ENCODE data around the gene CYP4A22. TPM values are rescaled to one million over a fixed set of nuclear protein-coding genes. Genes with fewer than 3 reads are reported as not detected.
"Not testable (repeated sequence)": the region's sequence is repeated elsewhere in the genome, so short reads cannot be mapped to it uniquely, and the experiment has no call there.

CYP4A22 gene
- total and polyA plus RNA-seq, 2 donors (not counting 3 experiments of a cell fraction or from before 2014, with no cell fraction given), result not detected

DNA sequence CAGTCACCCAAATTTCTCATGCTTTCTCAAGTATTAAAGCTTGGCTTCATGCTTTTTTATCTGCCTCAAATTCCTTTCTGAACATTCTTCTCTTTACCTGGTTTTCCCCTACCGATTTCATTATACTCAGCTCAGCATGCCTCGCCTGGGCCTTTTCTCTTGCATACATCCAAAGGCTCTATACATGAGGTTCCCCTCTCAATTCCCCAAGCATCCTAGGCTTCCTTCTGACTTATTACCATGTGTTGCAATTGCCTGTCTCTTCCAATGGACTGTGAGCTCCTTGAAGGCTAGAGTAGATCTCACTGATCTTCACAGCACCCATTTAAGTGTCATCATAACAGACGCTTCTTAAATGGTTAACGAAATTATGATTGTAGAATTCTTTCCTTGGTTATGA lies 24.1 kb upstream of the CYP4A22 start:
- no peaks in the 10 kb centered on the region for H3K79me2 ChIP-seq (ENCODE audit: control insufficient read depth, insufficient read depth, low read length)
- FAIRE-seq (no peak), DNase-seq (ENCODE audit: low read depth, low spot score) (no peak)
- no peak for TF ChIP-seq MYC (IDR thresholded peaks at IDR 0.05; ENCODE audit: low read depth, low read length)
- no peak for TF ChIP-seq GATA2 (IDR thresholded peaks at IDR 0.05; ENCODE audit: insufficient read depth, insufficient read length, low read depth, low read length)
- no peak for TF ChIP-seq FOS (IDR thresholded peaks at IDR 0.05; ENCODE audit: borderline replicate concordance, insufficient read depth, low read length)
- TF ChIP-seq, protein P1, sequence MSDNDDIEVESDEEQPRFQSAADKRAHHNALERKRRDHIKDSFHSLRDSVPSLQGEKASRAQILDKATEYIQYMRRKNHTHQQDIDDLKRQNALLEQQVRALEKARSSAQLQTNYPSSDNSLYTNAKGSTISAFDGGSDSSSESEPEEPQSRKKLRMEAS (IDR thresholded peaks at IDR 0.05; ENCODE audit: insufficient read depth, insufficient read length), result no peak
- no peak for TF ChIP-seq JUN (IDR thresholded peaks at IDR 0.05; ENCODE audit: borderline replicate concordance, insufficient read depth, insufficient read length, low read depth)
- TF ChIP-seq POLR2AphosphoS5 (IDR thresholded peaks at IDR 0.05; ENCODE audit: insufficient read depth, low read depth, low read length), result no peak
- TF ChIP-seq POLR2A (IDR thresholded peaks at IDR 0.05; ENCODE audit: low read depth, low read length), result no peak
- TF ChIP-seq, protein P2, sequence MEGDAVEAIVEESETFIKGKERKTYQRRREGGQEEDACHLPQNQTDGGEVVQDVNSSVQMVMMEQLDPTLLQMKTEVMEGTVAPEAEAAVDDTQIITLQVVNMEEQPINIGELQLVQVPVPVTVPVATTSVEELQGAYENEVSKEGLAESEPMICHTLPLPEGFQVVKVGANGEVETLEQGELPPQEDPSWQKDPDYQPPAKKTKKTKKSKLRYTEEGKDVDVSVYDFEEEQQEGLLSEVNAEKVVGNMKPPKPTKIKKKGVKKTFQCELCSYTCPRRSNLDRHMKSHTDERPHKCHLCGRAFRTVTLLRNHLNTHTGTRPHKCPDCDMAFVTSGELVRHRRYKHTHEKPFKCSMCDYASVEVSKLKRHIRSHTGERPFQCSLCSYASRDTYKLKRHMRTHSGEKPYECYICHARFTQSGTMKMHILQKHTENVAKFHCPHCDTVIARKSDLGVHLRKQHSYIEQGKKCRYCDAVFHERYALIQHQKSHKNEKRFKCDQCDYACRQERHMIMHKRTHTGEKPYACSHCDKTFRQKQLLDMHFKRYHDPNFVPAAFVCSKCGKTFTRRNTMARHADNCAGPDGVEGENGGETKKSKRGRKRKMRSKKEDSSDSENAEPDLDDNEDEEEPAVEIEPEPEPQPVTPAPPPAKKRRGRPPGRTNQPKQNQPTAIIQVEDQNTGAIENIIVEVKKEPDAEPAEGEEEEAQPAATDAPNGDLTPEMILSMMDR (IDR thresholded peaks at IDR 0.05; ENCODE audit: extremely low read depth in 1 of 2, insufficient read depth in 1 of 2, low read depth in 1 of 2, low read length in 2 of 2), result no peak
- no peak for TF ChIP-seq EZH2 (IDR thresholded peaks at IDR 0.05; ENCODE audit: borderline replicate concordance, low read depth, low read length, severe bottlenecking)
- H3K9me1 ChIP-seq (replicated peaks; ENCODE audit: control insufficient read depth, extremely low read depth, insufficient read depth, low read length), result no peaks in the 10 kb centered on the region
- H3K27me3 ChIP-seq (ENCODE audit: control insufficient read depth in 2 of 2, insufficient read depth in 2 of 2, low read length in 2 of 2), result no peaks in the 10 kb centered on the region
- no peak overlapping the region for H2AFZ ChIP-seq (ENCODE audit: low read depth, low read length)
- H3K27ac ChIP-seq (ENCODE audit: insufficient read depth, low read depth, low read length), result no peak overlapping the region
- peaks cover 4% of the 10 kb centered on the region for H3K4me1 ChIP-seq (ENCODE audit: control insufficient read depth, extremely low read depth, insufficient read depth, low read length)
- CTCF ChIA-PET, result no interaction called here
- H3K4me2 ChIP-seq (ENCODE audit: insufficient read depth, low read length), result no peak overlapping the region
- intact Hi-C loops (cut with micrococcal nuclease), result no loop called here
- POLR2A ChIA-PET, result no interaction called here
- no peaks in the 10 kb centered on the region for H4K20me1 ChIP-seq (replicated peaks; ENCODE audit: control insufficient read depth, extremely low read depth, insufficient read depth, low read length)
- no peak overlapping the region for H3K9ac ChIP-seq (replicated peaks; ENCODE audit: extremely low read depth, insufficient read depth, low read length)
- no peaks in the 10 kb centered on the region for H3K36me3 ChIP-seq (ENCODE audit: control insufficient read depth in 2 of 2, extremely low read depth in 1 of 2, insufficient read depth in 2 of 2, low read length in 2 of 2)
- dilution Hi-C loops (cut with MboI; ENCODE audit: extremely low pct_ligation_motif_present, low sequenced_read_pairs), result no loop called here
- no TSS peak for BruUV-seq (replicated peaks)
- no peak overlapping the region for H3K4me3 ChIP-seq (replicated peaks in 1 of 3; ENCODE audit: insufficient read depth in 1 of 3, low read depth in 1 of 3, low read length in 3 of 3)
- H3K9me3 ChIP-seq (replicated peaks; ENCODE audit: control insufficient read depth, insufficient read depth, low read length), result no peaks in the 10 kb centered on the region

DNA sequence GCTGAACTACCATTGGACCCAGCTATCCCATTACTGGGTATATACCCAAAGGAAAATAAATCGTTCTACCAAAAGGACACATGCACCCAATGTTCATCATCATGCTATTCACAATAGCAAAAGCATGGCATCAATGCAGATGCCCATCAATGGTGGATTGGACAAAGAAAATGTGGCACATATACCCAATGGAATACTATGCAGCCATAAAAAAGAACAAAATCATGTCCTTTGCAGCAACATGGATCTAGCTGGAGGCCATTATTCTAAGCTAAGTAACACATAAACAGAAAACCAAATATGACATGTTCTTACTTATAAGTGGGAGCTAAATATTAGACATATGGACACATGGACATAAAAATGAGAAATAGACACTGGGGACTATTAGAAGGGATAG lies 16.2 kb upstream of the CYP4A22 start:
- H3K4me2 ChIP-seq (ENCODE audit: insufficient read depth, low read length); H3K4me3 ChIP-seq (replicated peaks in 1 of 3; ENCODE audit: insufficient read depth in 1 of 3, low read depth in 1 of 3, low read length in 3 of 3); DNase-seq (ENCODE audit: low read depth, low spot score); intact Hi-C loops (cut with micrococcal nuclease); H3K79me2 ChIP-seq (ENCODE audit: control insufficient read depth, insufficient read depth, low read length); CTCF ChIA-PET; dilution Hi-C loops (cut with MboI; ENCODE audit: extremely low pct_ligation_motif_present, low sequenced_read_pairs); H3K4me1 ChIP-seq (ENCODE audit: control insufficient read depth, extremely low read depth, insufficient read depth, low read length); BruUV-seq (replicated peaks); H3K27ac ChIP-seq (ENCODE audit: insufficient read depth, low read depth, low read length); H3K36me3 ChIP-seq (ENCODE audit: control insufficient read depth in 2 of 2, extremely low read depth in 1 of 2, insufficient read depth in 2 of 2, low read length in 2 of 2); FAIRE-seq; H3K9ac ChIP-seq (replicated peaks; ENCODE audit: extremely low read depth, insufficient read depth, low read length); H4K20me1 ChIP-seq (replicated peaks; ENCODE audit: control insufficient read depth, extremely low read depth, insufficient read depth, low read length); H3K9me1 ChIP-seq (replicated peaks; ENCODE audit: control insufficient read depth, extremely low read depth, insufficient read depth, low read length); H2AFZ ChIP-seq (ENCODE audit: low read depth, low read length); H3K27me3 ChIP-seq (ENCODE audit: control insufficient read depth in 2 of 2, insufficient read depth in 2 of 2, low read length in 2 of 2); H3K9me3 ChIP-seq (replicated peaks; ENCODE audit: control insufficient read depth, insufficient read depth, low read length); POLR2A ChIA-PET: not testable (repeated sequence)

DNA sequence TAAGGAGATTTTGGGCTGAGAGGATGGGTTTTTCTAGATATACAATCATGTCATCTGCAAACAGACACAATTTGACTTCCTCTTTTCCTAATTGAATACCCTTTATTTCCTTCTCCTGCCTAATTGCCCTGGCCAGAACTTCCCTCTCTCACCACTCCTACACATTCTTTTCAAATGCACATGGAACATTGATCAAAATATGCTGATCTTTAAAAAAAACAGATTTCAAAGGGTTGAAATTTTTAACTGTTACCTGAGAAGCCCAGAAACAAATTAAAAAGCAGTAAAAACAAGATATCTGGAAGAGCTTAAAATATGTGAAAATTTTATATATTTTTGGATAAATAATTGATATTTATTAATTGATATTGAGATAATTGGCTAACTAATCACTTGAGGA lies 12.4 kb upstream of the CYP4A22 start:
- H3K27me3 ChIP-seq (ENCODE audit: control insufficient read depth in 2 of 2, insufficient read depth in 2 of 2, low read length in 2 of 2); DNase-seq (ENCODE audit: low read depth, low spot score); CTCF ChIA-PET; BruUV-seq (replicated peaks); H3K4me2 ChIP-seq (ENCODE audit: insufficient read depth, low read length); intact Hi-C loops (cut with micrococcal nuclease); dilution Hi-C loops (cut with MboI; ENCODE audit: extremely low pct_ligation_motif_present, low sequenced_read_pairs); H3K27ac ChIP-seq (ENCODE audit: insufficient read depth, low read depth, low read length); H3K4me1 ChIP-seq (ENCODE audit: control insufficient read depth, extremely low read depth, insufficient read depth, low read length); H2AFZ ChIP-seq (ENCODE audit: low read depth, low read length); POLR2A ChIA-PET; H3K4me3 ChIP-seq (replicated peaks in 1 of 3; ENCODE audit: insufficient read depth in 1 of 3, low read depth in 1 of 3, low read length in 3 of 3); H3K9me1 ChIP-seq (replicated peaks; ENCODE audit: control insufficient read depth, extremely low read depth, insufficient read depth, low read length); H3K36me3 ChIP-seq (ENCODE audit: control insufficient read depth in 2 of 2, extremely low read depth in 1 of 2, insufficient read depth in 2 of 2, low read length in 2 of 2); H4K20me1 ChIP-seq (replicated peaks; ENCODE audit: control insufficient read depth, extremely low read depth, insufficient read depth, low read length); H3K9ac ChIP-seq (replicated peaks; ENCODE audit: extremely low read depth, insufficient read depth, low read length); H3K9me3 ChIP-seq (replicated peaks; ENCODE audit: control insufficient read depth, insufficient read depth, low read length); H3K79me2 ChIP-seq (ENCODE audit: control insufficient read depth, insufficient read depth, low read length); FAIRE-seq: not testable (repeated sequence)
